Measurements from ENCODE around the gene ZNF423.
"Not testable (repeated sequence)": the region's sequence is repeated elsewhere in the genome, so short reads cannot be mapped to it uniquely, and the experiment has no call there.

- TF ChIP-seq PAX5 (IDR thresholded peaks at IDR 0.05; ENCODE audit: insufficient read depth, low read length, severe bottlenecking); POLR2A (IDR thresholded peaks at IDR 0.05; ENCODE audit: low read depth, low read length); TAF1 (IDR thresholded peaks at IDR 0.05; ENCODE audit: low read depth, low read length); POU2F2 (IDR thresholded peaks at IDR 0.05; ENCODE audit: low read depth, low read length); SPI1 (IDR thresholded peaks at IDR 0.05; ENCODE audit: low read depth, low read length); POLR2AphosphoS5 (IDR thresholded peaks at IDR 0.05; ENCODE audit: low read depth, low read length): not testable (repeated sequence)
Measured at GRCh38 chr16:49506058-49507013, 349.6 kb downstream of the ZNF423 start.

Data from GM12891 (cell line).